GM23248 (cell line): ENCODE measurements around the gene PALM3.

Experiments
- EZH2 ChIP-seq: fragments of 200-600 bp; sonication (generic); IDR thresholded peaks from 2 replicates; pipeline ENCODE4 v1.6.1; 2018; ENCODE audit warnings: antibody characterized with exemption, mild to moderate bottlenecking; ENCODE audit not compliant: insufficient read depth, poor library complexity, severe bottlenecking
- EZH2phosphoT487 ChIP-seq: fragments of 200-600 bp; sonication (generic); IDR thresholded peaks from 2 replicates; pipeline ENCODE4 v1.6.1; 2018; ENCODE audit warnings: antibody characterized with exemption, moderate library complexity, mild to moderate bottlenecking, low read depth; ENCODE audit not compliant: insufficient read depth

GRCh38 chr19:14110650-14111049 lies 48.8 kb upstream of the PALM3 start:
- TF ChIP-seq EZH2 (no peak), EZH2phosphoT487 (no peak)
